T-helper 1 cell (primary cell): ENCODE measurements around the gene SALL2.

Experiments used
- DNase-seq, 5 donors: peaks; one replicate each; pipeline ENCODE4 v3.0.0-alpha.2; 2012 to 2020

The SALL2 gene

DNA sequence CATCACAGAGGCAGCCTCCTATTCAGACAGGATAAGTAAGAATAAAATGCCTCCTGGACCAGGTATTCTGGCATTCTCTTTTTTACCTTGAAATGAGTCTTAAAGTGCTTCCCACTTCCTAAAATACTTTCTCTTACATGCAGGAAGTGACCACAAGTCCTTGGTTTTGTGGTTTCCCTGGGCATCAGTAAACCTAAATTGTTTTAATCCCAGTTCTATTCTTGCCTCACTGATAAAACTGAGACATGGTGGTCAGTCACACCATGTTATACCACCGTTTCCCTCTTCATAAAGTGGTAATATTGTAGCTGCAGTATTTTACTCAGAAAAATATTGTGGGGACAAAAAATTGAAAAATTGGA, 1.2 kb upstream of the SALL2 start:
- DNase-seq = no peak

- DNase-seq = no peak
Observed at GRCh38 chr14:21526672-21527317, 649 bp upstream of the SALL2 start.

GRCh38 chr14:21525571-21525961, 580 bp downstream of the SALL2 start:
- DNase-seq = no peak

- DNase-seq = no peak
Observed at GRCh38 chr14:21524575-21525490, 1.3 kb downstream of the SALL2 start.

DNA sequence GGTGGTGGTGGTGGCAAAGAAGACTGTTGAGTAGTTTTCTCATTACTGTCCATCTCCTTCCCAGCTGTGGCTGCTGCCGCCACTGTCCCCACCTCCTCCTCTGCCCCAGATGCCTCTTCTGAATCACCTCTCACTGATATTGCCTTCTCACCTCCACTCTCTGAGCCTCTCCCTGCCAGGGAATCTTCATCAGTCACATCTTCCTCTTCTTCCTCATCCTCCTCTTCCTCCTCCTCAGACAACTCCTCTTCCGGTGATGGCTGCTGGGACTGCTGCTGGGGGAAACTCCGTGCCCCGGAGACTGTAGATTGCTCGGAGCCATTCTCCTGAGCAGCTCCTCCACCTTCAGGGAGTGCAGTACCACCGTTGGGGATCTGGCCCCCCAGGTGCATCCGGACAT, 2.9 kb downstream of the SALL2 start:
- no peak for DNase-seq

DNA sequence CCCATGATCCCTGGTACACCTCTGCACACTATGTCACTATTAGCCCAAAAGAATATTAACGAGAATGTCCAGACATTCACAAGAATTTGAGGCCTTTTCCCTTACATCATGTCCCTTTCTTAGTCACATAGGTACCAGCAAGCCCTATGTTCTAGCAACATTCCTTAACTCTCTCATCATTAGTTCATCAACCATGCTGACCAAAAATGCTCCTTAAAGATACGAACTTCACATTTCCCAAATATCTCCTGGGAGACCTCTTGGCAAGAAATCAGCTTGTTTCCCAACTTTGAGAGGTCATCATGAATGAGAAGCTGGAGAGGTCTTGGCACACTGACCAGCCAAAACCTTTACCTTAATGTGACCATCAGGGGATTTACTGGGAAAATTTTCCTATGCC, 4.6 kb downstream of the SALL2 start:
- DNase-seq = no peak

DNA sequence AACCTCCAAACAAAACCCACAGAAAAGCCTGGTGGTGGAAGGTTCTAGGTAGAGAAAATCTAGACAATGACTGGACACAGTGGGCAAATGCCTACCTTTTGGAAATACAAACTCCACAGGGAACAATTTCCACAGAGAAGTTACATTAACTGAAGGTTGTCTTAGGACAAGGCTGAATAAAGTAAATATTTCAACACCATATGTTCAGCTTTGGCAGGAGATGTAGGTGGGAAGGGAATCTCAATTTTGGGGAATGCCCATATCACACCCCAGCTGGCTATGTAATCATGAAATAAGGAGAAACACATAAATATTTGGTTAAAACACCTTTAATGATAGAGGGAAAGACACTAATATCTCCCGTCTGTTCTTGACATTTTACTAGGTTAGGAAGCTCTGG, 5.4 kb downstream of the SALL2 start:
- no peak for DNase-seq

GRCh38 chr14:21518725-21519124, 7.4 kb downstream of the SALL2 start:
- no peak for DNase-seq

GRCh38 chr14:21514341-21514740, 11.8 kb downstream of the SALL2 start:
- no peak for DNase-seq

DNA sequence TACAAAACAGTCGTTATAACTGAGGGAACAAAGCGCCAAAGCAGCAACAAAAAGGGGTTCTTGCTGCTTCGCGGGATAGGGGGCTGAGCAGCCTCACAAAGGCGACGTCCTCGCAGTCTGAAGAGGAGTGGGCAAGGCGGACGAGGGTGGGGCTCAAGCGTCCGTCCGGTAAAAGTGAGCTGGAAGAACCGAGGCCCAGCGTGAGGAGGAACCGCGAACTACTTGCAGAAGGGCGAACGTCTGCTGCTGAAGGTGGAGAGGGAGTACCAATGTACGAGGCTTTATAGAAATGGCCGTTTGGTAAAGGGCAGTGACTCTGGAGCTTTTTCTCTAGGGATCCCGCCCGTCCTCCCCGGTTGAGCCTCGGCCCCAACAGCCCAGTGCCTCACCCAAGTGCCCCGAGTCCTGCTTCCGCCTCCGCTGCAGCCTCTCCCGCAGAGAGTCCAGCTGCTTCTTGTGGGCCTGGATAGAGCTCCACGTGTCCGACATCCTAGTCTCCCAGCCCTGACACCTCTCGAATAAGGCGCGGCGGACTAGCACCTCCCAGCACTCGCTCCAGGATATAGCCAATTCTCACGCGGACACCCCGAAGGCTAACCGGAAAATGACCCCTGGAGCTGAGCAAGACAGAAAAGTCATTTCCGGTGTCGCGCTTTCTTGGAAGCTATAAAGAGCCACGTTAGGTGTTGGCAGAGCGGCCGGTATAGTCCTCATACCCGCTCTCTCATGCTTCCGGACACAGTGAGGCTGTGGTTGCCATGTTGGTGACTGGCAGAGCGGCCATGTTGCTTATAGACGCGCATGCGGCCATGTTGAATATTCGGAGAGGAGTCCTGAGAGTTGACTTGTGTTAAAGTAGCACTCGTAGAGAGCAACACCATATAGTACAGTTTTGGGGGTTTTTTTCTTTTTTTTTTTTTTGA, 15.2 kb downstream of the SALL2 start, which contains the start of gene METTL3:
Gene METTL3 (minus strand): TSS at position 606 of the 923 bp plus-strand sequence. CDS start 117 bp downstream, at position 489.
- DNase-seq = peak; percentile 84 to 96 (median 92)

DNA sequence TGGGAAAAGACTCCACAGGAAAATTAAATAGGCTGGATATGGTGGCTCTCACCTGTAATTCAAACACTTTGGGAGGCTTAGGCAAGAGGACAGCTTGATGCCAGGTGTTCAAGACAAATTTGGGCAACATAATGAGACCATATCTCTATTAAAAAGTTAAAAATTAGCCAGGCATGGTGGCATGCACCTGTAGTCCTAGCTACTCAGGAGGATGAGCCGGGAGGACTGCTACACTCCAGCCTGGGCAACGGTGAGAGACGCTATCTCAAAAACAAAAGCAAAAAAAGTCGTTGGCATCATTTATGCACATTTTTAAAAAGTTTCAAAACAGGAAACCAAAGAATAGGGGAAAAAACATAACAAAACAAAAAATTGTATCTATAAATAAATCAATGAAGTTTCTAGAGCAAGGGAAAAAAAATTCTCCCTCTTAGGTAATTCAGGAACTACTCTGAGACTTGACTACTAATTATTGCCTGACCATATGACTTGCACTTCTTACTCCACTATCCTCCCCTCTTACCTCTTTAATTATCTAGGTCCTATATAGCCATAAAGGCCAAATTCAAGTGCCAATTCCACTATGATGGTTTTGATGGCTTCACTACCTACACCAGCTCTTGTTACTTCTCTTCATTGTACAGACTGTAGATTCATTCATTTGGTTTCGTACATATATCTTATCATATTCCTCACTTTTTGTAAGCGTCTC, 16.6 kb downstream of the SALL2 start:
- DNase-seq = no peak

DNA sequence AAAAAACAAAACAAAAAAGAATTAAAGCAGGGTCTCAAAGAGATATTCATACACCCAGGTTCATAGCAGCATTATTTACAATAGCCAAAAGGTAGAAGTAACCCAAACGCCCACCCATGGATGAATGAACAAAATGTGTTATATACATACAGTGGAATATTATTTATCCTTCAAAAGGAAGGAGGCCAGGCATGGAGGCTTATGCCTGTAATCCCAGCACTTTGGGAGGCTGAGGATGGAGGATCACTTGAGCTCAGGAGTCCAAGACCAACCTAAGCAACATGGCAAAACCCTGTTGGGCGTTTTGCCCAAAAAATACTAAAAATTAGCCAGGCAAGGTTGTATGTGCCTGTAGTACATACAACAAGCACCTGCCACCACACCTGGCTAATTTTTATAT, 19.6 kb downstream of the SALL2 start:
- DNase-seq = no peak

DNA sequence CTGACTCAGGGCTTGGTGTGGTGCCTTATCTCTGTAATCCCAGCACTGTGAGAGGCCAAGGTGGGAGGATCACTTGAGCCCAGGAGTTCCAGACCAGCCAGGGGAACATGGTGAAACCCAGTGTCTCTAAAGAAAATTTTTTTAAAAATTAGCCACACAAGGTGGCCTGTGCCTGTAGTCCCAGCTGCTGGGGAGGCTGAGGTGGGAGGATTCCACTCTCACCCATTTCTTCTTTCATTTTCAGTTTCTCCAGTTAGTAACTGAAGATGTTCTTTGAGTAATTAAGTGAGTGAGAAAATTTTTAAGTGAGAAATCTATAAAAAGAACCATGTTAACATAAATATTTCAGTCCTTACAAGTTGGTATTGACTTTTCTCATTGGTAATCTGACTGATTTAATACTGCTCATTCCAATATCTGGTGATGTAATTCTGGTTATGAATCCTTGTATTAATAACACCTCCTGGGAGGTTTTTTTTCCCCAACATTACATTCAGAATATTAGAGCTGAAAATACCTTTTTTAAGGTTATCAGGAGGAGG, 21.1 kb downstream of the SALL2 start:
- peak in 1 of 5 donors; percentile 41 for DNase-seq

DNA sequence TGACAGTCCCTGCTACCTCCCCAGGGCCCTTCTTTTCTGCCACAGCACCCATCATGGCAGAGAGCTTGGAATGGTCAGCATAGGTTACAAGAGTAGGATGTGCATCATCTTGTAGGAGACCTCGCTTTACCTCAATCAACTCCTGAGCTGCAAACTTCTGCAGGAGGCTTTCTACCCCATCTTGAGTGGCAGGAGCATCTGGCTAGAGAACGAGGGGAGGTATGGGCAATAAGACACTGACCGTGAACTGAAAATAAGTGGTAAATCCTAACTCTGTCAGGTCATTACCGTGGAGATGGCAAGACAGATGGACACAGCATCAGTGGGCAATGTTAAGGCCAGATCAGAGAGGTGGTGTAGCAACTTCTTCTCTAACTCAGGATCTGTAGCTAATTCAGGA, 22.8 kb downstream of the SALL2 start:
- no peak for DNase-seq

- no peak for DNase-seq
Observed at GRCh38 chr14:21501568-21501967, 24.6 kb downstream of the SALL2 start.

GRCh38 chr14:21498540-21499526, 27.3 kb downstream of the SALL2 start:
- peak in 1 of 5 donors; percentile 42 for DNase-seq

- no peak for DNase-seq
Observed at GRCh38 chr14:21496453-21496852, 29.7 kb downstream of the SALL2 start.

GRCh38 chr14:21494902-21495762, 31.0 kb downstream of the SALL2 start:
- no peak for DNase-seq

- no peak for DNase-seq
Observed at GRCh38 chr14:21486640-21487087, 39.5 kb downstream of the SALL2 start.
